HepG2 (cell line): ENCODE data around the gene MADD. TPM values are rescaled to one million over a fixed set of nuclear protein-coding genes. Genes with fewer than 3 reads are reported as not detected.
A peak's percentile ranks its signal among the peaks of the same experiment; 100 is the strongest.

Source experiments
- ATRX ChIP-seq: sonication (generic); formaldehyde crosslinking; IDR thresholded peaks from 2 replicates; pipeline ENCODE4 v1.4.0; 2020; ENCODE audit warnings: missing genetic modification reagents, borderline replicate concordance
- BCL6 ChIP-seq: IDR thresholded peaks from 2 replicates; pipeline ENCODE4 v1.6.1; 2016; ENCODE audit warnings: missing genetic modification reagents, missing compliant biosample characterization
- ETV6 ChIP-seq: sonication (generic); formaldehyde crosslinking; conservative IDR thresholded peaks from 2 replicates; pipeline ENCODE4 v1.4.0; 2020; ENCODE audit warnings: missing genetic modification reagents
- FLYWCH1 ChIP-seq: sonication (generic); formaldehyde crosslinking; IDR thresholded peaks from 2 replicates; pipeline ENCODE4 v1.8.1; 2023; ENCODE audit warnings: mild to moderate bottlenecking, missing genetic modification reagents
- GPN1 ChIP-seq: sonication (generic); formaldehyde crosslinking; IDR thresholded peaks from 2 replicates; pipeline ENCODE4 v1.5.1; 2020; ENCODE audit warnings: missing genetic modification reagents, borderline replicate concordance
- KLF16 ChIP-seq, 2 experiments: sonication (generic) in 1 of 2; formaldehyde crosslinking in 1 of 2; IDR thresholded peaks; 2 replicates each; pipeline versions ENCODE4 v1.6.1 to v1.8.0; 2016 to 2023; ENCODE audit warnings: missing genetic modification reagents in 2 of 2, missing compliant biosample characterization in 1 of 2
- PHF21A ChIP-seq: sonication (generic); formaldehyde crosslinking; IDR thresholded peaks from 2 replicates; pipeline ENCODE4 v1.5.0; 2020; ENCODE audit warnings: mild to moderate bottlenecking, missing genetic modification reagents
- TCF12 ChIP-seq, 2 experiments: fragments of 450-650 bp in 1 of 2; sonication (generic) in 1 of 2; formaldehyde crosslinking in 1 of 2; IDR thresholded peaks; 2 replicates each; pipeline versions ENCODE4 v1.6.1 to v1.8.0; 2017 to 2022; ENCODE audit warnings: antibody characterized with exemption in 1 of 2, mild to moderate bottlenecking in 1 of 2, missing genetic modification reagents in 1 of 2, moderate library complexity in 1 of 2
- ZBTB40 ChIP-seq, 2 experiments: fragments of 450-650 bp in 1 of 2; sonication (generic) in 1 of 2; formaldehyde crosslinking in 1 of 2; IDR thresholded peaks; 2 replicates each; pipeline versions ENCODE4 v1.6.1 to v1.8.0; 2016 to 2022; ENCODE audit warnings: antibody characterized with exemption in 1 of 2, mild to moderate bottlenecking in 1 of 2, missing genetic modification reagents in 1 of 2
- ZMYM3 ChIP-seq: sonication (generic); formaldehyde crosslinking; IDR thresholded peaks from 2 replicates; pipeline ENCODE4 v1.5.1; 2020; ENCODE audit warnings: mild to moderate bottlenecking, missing genetic modification reagents
- ZNF101 ChIP-seq: sonication (generic); formaldehyde crosslinking; IDR thresholded peaks from 2 replicates; pipeline ENCODE4 v1.4.0; 2020; ENCODE audit warnings: mild to moderate bottlenecking, low read depth, missing genetic modification reagents, borderline replicate concordance
- ZNF333 ChIP-seq: sonication (generic); formaldehyde crosslinking; IDR thresholded peaks from 2 replicates; pipeline ENCODE4 v1.4.0; 2020; ENCODE audit warnings: mild to moderate bottlenecking, missing genetic modification reagents, borderline replicate concordance
- ZNF337 ChIP-seq: sonication (generic); formaldehyde crosslinking; IDR thresholded peaks from 2 replicates; pipeline ENCODE4 v1.5.1; 2020; ENCODE audit warnings: missing genetic modification reagents, low read depth, mild to moderate bottlenecking, borderline replicate concordance
- ZNF382 ChIP-seq: sonication (generic); formaldehyde crosslinking; IDR thresholded peaks from 2 replicates; pipeline ENCODE4 v1.5.0; 2020; ENCODE audit warnings: missing genetic modification reagents, mild to moderate bottlenecking, borderline replicate concordance
- ZNF414 ChIP-seq: sonication (generic); formaldehyde crosslinking; IDR thresholded peaks from 2 replicates; pipeline ENCODE4 v1.5.0; 2020; ENCODE audit warnings: missing genetic modification reagents
- polyA plus RNA-seq, 8 experiments: library from polyadenylated mRNA; depleted of rRNA in 3 of 8; stranded (reverse) in 7 of 8; unstranded in 1 of 8; fragments of >200 nt; fragmentation: Illumina TruSeq in 4 of 8; extraction: Trizol in 4 of 8; gene quantifications; 2 replicates each; pipeline versions ENCODE4 v1.2.1 to v1.2.3, GENCODE V29; 2011 to 2016; ENCODE audit warnings: low read depth in 4 of 8, missing spikeins in 1 of 8, mixed read lengths in 1 of 8; ENCODE audit not compliant: insufficient read depth in 1 of 8
- total RNA-seq, 5 experiments: library from RNA; depleted of rRNA; stranded (reverse); fragments of >200 nt; fragmentation: Illumina TruSeq; extraction: Trizol; gene quantifications; 2 replicates each; pipeline ENCODE4 v1.2.3, GENCODE V29; 2016; ENCODE audit warnings: low read depth in 1 of 5
- TF ChIP-seq, protein P1 (sequence below): sonication (generic); formaldehyde crosslinking; IDR thresholded peaks from 2 replicates; pipeline ENCODE4 v1.4.0; 2020; ENCODE audit warnings: missing genetic modification reagents

The MADD gene
- total and polyA plus RNA-seq, 2 of the 13 experiments (the other 11 are each of a cell fraction or from before 2014, with no cell fraction given) = 18.0 to 29.2 TPM

- TF ChIP-seq ZBTB40 (IDR thresholded peaks at IDR 0.05) (peak; percentile 91), ZBTB40 (CRISPR knock-in tag; IDR thresholded peaks at IDR 0.05) (peak; percentile 93), FLYWCH1 (no peak), KLF16 (CRISPR knock-in tag; IDR thresholded peaks at IDR 0.05) (peak in 1 of 2 experiments; percentile 87; a peak in 2 of 4 replicates), ETV6 (peak; percentile 92; the same call in 1 of the 2 replicates), ZNF101 (CRISPR knock-in tag) (no peak), TCF12 (IDR thresholded peaks at IDR 0.05) (no peak), TCF12 (CRISPR knock-in tag; IDR thresholded peaks at IDR 0.05) (no peak), BCL6 (CRISPR knock-in tag) (peak; percentile 80), ZNF414 (CRISPR knock-in tag) (peak; percentile 85), ZNF333 (CRISPR knock-in tag) (peak; percentile 70; the same call in 1 of the 2 replicates), ATRX (no peak), ZNF382 (no peak), GPN1 (CRISPR knock-in tag) (peak; percentile 43; the same call in 1 of the 2 replicates), PHF21A (peak; percentile 60; the same call in 1 of the 2 replicates), ZMYM3 (CRISPR knock-in tag) (no peak; the same call in 1 of the 2 replicates), ZNF337 (peak; percentile 93)
- TF ChIP-seq, protein P1, sequence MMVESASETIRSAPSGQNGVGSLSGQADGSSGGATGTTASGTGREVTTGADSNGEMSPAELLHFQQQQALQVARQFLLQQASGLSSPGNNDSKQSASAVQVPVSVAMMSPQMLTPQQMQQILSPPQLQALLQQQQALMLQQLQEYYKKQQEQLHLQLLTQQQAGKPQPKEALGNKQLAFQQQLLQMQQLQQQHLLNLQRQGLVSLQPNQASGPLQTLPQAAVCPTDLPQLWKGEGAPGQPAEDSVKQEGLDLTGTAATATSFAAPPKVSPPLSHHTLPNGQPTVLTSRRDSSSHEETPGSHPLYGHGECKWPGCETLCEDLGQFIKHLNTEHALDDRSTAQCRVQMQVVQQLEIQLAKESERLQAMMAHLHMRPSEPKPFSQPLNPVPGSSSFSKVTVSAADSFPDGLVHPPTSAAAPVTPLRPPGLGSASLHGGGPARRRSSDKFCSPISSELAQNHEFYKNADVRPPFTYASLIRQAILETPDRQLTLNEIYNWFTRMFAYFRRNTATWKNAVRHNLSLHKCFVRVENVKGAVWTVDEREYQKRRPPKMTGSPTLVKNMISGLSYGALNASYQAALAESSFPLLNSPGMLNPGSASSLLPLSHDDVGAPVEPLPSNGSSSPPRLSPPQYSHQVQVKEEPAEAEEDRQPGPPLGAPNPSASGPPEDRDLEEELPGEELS = peak; percentile 55
Measured at GRCh38 chr11:47248664-47249377, 21.1 kb upstream of the MADD start, which contains the start of gene ACP2 (continued).
